ENCODE measurements around the gene COL1A1.

DNA sequence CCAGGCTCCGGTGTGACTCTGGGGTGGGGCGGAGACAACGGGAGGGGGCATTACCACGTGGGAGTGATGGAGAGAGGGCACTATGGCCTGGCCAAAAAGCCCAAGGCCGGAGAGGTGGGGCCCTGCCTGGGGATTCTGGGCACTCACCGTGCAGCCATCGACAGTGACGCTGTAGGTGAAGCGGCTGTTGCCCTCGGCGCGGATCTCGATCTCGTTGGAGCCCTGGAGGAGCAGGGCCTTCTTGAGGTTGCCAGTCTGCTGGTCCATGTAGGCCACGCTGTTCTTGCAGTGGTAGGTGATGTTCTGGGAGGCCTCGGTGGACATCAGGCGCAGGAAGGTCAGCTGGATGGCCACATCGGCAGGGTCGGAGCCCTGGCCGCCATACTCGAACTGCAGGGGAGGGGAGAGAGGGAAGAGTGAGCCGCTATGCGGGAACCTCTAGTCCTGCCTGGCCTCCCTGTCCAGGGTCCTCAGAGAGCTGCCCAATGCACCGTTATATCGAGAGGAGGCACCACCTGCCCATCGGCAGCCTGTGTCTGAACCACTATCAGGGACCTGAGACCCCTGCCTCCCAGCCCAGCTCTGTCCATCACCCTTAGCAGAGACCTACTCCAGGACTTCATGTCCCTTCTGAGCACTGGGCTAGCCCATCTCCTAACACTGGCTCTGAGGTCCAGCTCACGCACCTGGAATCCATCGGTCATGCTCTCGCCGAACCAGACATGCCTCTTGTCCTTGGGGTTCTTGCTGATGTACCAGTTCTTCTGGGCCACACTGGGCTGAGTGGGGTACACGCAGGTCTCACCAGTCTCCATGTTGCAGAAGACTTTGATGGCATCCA is 15.6 kb downstream of the COL1A1 start:
- TF ChIP-seq, protein P1, sequence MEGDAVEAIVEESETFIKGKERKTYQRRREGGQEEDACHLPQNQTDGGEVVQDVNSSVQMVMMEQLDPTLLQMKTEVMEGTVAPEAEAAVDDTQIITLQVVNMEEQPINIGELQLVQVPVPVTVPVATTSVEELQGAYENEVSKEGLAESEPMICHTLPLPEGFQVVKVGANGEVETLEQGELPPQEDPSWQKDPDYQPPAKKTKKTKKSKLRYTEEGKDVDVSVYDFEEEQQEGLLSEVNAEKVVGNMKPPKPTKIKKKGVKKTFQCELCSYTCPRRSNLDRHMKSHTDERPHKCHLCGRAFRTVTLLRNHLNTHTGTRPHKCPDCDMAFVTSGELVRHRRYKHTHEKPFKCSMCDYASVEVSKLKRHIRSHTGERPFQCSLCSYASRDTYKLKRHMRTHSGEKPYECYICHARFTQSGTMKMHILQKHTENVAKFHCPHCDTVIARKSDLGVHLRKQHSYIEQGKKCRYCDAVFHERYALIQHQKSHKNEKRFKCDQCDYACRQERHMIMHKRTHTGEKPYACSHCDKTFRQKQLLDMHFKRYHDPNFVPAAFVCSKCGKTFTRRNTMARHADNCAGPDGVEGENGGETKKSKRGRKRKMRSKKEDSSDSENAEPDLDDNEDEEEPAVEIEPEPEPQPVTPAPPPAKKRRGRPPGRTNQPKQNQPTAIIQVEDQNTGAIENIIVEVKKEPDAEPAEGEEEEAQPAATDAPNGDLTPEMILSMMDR (optimal IDR thresholded peaks at IDR 0.05 in 1 of 3, IDR thresholded peaks at IDR 0.05 in 1 of 3, conservative IDR thresholded peaks at IDR 0.05 in 1 of 3; ENCODE audit: extremely low read depth in 1 of 3, insufficient read depth in 2 of 3, low read length in 3 of 3): no peak
- no peak for TF ChIP-seq EZH2 (IDR thresholded peaks at IDR 0.05; ENCODE audit: low read length)

Data from keratinocyte (primary cell).